ENCODE results near the gene OTUD4.

Gene OTUD4

GRCh38 chr4:145132511-145133098, 47.8 kb downstream of the OTUD4 start:
- peak; percentile 23 for DNase-seq (ENCODE audit: low read depth)
- H3K4me3 ChIP-seq (ENCODE audit: low read depth, low read length) = no peak overlapping the region
- TF ChIP-seq CTCF (IDR thresholded peaks at IDR 0.05; ENCODE audit: low read depth, low read length, missing control alignments) = no peak
- in situ Hi-C loops (cut with HindIII; ENCODE audit: low sequenced_read_pairs) = no loop called here

GRCh38 chr4:145131848-145132247, 48.5 kb downstream of the OTUD4 start:
- no peak for TF ChIP-seq CTCF (IDR thresholded peaks at IDR 0.05; ENCODE audit: low read depth, low read length, missing control alignments)
- no peak for DNase-seq (ENCODE audit: low read depth)
- no peak overlapping the region for H3K4me3 ChIP-seq (ENCODE audit: low read depth, low read length)
- in situ Hi-C loops (cut with HindIII; ENCODE audit: low sequenced_read_pairs) = no loop called here

- no peak for TF ChIP-seq CTCF (IDR thresholded peaks at IDR 0.05; ENCODE audit: low read depth, low read length, missing control alignments)
- in situ Hi-C loops (cut with HindIII; ENCODE audit: low sequenced_read_pairs) = no loop called here
- DNase-seq (ENCODE audit: low read depth) = peak; percentile 79
- H3K4me3 ChIP-seq (ENCODE audit: low read depth, low read length) = no peak overlapping the region
These were observed 49.5 kb downstream of the OTUD4 start for GRCh38 chr4:145130788-145131399.

- no peak overlapping the region for H3K4me3 ChIP-seq (ENCODE audit: low read depth, low read length)
- DNase-seq (ENCODE audit: low read depth) = no peak
- no peak for TF ChIP-seq CTCF (IDR thresholded peaks at IDR 0.05; ENCODE audit: low read depth, low read length, missing control alignments)
- in situ Hi-C loops (cut with HindIII; ENCODE audit: low sequenced_read_pairs) = no loop called here
These were observed 50.3 kb downstream of the OTUD4 start for GRCh38 chr4:145130130-145130529.

- no peak overlapping the region for H3K4me3 ChIP-seq (ENCODE audit: low read depth, low read length)
- in situ Hi-C loops (cut with HindIII; ENCODE audit: low sequenced_read_pairs) = no loop called here
- no peak for DNase-seq (ENCODE audit: low read depth)
- no peak for TF ChIP-seq CTCF (IDR thresholded peaks at IDR 0.05; ENCODE audit: low read depth, low read length, missing control alignments)
These were observed 55.0 kb downstream of the OTUD4 start for GRCh38 chr4:145125396-145125795.

- in situ Hi-C loops (cut with HindIII; ENCODE audit: low sequenced_read_pairs) = no loop called here
These were observed 72.3 kb downstream of the OTUD4 start for GRCh38 chr4:145108128-145108527.

More at GRCh38 chr4:145108128-145108527, 72.3 kb downstream of the OTUD4 start:
- no peak for DNase-seq (ENCODE audit: low read depth)
- no peak overlapping the region for H3K4me3 ChIP-seq (ENCODE audit: low read depth, low read length)
- TF ChIP-seq CTCF (IDR thresholded peaks at IDR 0.05; ENCODE audit: low read depth, low read length, missing control alignments) = no peak
